NB4 (cell line): Measurements from ENCODE around the gene BCOR.
A peak's percentile ranks its signal among the peaks of the same experiment; 100 is the strongest.

ENCODE experiments used
- DNase-seq: peaks from one replicate; pipeline ENCODE4 v3.0.0; 2010; ENCODE audit warnings: low read depth
- H3K4me3 ChIP-seq: one replicate; pipeline ENCODE4 v1.5.1; 2011; ENCODE audit warnings: mild to moderate bottlenecking, low read depth, low read length, moderate library complexity
- CTCF ChIP-seq: IDR thresholded peaks from one replicate; pipeline ENCODE4 v1.5.1; 2012; ENCODE audit warnings: low read depth, low read length
- MAX ChIP-seq: IDR thresholded peaks from 2 replicates; pipeline ENCODE4 v1.6.1; 2011; ENCODE audit warnings: low read depth, low read length
- MYC ChIP-seq: IDR thresholded peaks from 2 replicates; pipeline ENCODE4 v1.6.1; 2011; ENCODE audit warnings: low read depth, low read length
- POLR2A ChIP-seq: IDR thresholded peaks from 2 replicates; pipeline ENCODE4 v1.6.1; 2011; ENCODE audit warnings: mild to moderate bottlenecking; ENCODE audit not compliant: insufficient read length; ENCODE audit errors: extremely low read depth

Gene BCOR

GRCh38 chrX:40100537-40101429 lies 3.0 kb upstream of the BCOR start:
- no peak for TF ChIP-seq MAX
- no peak for TF ChIP-seq CTCF
- TF ChIP-seq MYC = no peak
- no peak for TF ChIP-seq POLR2A
- peak; percentile 35 for DNase-seq
- no peak overlapping the region for H3K4me3 ChIP-seq

GRCh38 chrX:40100141-40100536 lies 2.4 kb upstream of the BCOR start:
- peak; percentile 60 for DNase-seq
- TF ChIP-seq POLR2A (no peak), MYC (no peak), MAX (no peak), CTCF (no peak)
- H3K4me3 ChIP-seq = peak overlapping the region; percentile 32

- TF ChIP-seq MAX (0 out of 2 replicates have a peak, but pooled peaks have one; percentile 18), CTCF (no peak)
These were observed 1.5 kb upstream of the BCOR start for GRCh38 chrX:40099055-40099958.

GRCh38 chrX:40098264-40099054 lies 701 bp upstream of the BCOR start:
- TF ChIP-seq MAX (no peak), POLR2A (peak; percentile 46), MYC (no peak; the same call in 1 of the 2 replicates), CTCF (no peak)
- peak overlapping the region; percentile 64 for H3K4me3 ChIP-seq
- peak; percentile 81 for DNase-seq

More at GRCh38 chrX:40099055-40099958, 1.5 kb upstream of the BCOR start:
- peak overlapping the region; percentile 64 for H3K4me3 ChIP-seq
- DNase-seq = peak; percentile 85

GRCh38 chrX:40097141-40097503 lies 636 bp downstream of the BCOR start:
- TF ChIP-seq CTCF (no peak), POLR2A (no peak), MAX (no peak), MYC (no peak)
- DNase-seq = peak; percentile 58
- peak overlapping the region; percentile 78 for H3K4me3 ChIP-seq
